Fibroblast of gingiva (primary cell): ENCODE results near the gene NDST3.

Experiments used
- DNase-seq: peaks from one replicate; pipeline ENCODE4 v3.0.0-alpha.2; 2011; ENCODE audit warnings: low read depth

NDST3 gene

GRCh38 chr4:118034053-118034785 is at the start of gene NDST3:
Gene NDST3, plus strand, starts transcription at chr4:118034486. Its CDS starts 19,425 bp downstream, at chr4:118053911.
- peak; percentile 24 for DNase-seq

- no peak for DNase-seq
These were observed 48.0 kb upstream of the NDST3 start for GRCh38 chr4:117986321-117986720.

DNA sequence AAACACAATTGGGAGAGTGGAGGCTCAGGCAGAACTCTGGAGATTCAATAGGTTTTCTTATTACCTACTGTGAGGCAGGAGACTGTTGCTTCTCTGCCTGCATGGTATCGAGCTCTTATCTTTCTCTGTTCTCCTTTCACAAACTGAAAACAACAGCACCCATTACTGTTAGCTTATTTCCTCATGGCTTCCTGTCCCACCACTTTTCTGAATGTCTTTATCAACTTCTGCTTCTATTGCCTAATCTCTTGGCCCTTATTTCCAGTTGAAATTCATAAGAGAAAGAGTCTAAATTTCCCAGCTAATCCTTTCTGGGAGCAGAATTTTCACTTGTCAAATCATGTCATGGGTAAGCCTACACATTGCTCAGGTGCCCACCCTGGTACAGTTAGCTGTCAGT is 46.8 kb upstream of the NDST3 start:
- DNase-seq = no peak

- no peak for DNase-seq
These were observed 37.4 kb upstream of the NDST3 start for GRCh38 chr4:117996891-117997290.

GRCh38 chr4:118004088-118004487 is 30.2 kb upstream of the NDST3 start:
- no peak for DNase-seq

DNA sequence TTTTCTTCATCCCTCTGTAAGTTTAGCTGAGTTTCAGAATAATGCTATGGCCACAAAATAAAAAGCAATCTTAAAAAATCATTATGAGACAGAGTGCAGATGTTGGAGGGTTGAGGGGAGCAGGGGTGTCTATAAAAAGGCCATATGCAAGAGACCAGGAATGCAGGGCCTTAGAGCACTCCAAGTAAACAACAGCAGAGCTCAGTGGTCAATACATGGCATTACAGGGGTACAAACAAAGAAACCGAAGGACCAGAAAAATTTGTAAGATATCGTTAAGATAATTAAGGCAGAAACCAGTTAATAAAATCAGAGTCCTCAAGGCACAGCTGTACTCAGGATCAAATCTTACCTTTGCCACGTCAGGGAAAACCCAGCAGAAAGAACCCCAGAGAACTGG is 28.4 kb upstream of the NDST3 start:
- DNase-seq = no peak

DNA sequence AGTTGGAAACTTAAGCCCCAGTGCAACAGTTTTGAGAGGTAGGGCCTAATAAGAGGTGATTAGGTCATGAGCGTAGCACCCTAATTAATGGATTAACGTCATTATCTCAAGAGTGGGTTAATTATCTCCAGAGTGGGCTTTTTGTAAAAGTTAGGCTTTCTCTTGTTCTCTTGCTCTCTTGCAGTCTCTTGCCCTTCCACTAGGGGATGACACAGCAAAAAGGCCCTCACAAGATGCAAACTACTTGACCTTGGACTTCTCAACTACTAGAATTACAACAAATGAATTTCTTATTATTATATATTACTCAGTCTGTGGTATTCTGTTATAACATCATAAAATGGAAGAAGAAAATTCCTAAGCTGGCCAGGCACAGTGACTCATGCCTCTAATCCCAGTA is 22.1 kb upstream of the NDST3 start:
- no peak for DNase-seq

DNA sequence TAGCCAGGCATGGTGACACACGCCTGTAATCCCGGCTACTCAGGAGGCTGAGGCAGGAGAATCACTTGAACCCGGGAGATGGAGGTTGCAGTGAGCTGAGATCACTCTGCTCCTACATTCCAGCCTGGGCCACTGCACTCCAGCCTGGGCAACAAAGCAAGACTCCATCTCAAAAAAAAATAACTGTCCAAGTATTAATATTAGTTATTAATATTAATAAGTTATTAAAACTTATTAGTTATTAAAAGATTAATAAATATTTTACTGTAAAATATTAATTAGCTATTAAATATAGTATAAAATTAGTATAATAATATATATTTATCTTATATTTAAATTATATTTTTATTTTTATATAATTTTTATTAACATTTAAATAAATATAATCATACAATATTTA is 19.5 kb upstream of the NDST3 start:
- no peak for DNase-seq

DNA sequence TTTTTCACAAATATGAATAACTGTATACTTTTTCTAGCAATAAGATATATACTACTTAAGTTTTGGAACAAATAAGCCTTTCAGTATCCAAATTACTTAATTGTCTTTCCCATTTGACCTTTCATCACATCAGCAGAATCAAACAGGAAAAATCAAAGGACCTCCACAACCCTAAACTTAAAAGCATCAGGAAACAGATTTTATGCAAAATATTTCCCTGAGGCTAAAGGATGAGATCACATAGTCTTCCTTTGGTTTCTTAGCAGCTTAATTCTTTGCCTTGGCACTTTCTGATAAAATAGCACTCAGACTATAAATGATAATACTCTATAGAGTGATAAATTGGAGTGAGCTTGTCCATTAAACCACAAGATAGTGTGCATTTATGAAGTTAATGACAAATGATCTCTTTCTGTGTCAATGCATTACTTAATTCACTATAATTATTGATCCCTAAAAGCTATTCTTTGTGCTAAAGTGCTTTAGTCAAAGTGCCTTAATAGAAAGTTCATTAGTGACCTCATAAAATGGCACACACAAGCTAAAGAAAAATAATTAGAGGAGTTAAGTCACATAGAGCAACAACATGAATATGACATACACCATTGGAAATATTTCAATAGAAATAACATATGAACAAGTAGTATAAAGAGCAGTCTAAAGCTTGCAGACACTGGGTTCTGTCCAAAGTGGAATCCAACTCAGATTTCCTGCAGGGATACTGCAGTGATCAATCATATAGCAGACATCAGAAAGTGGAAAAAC is 15.7 kb upstream of the NDST3 start:
- no peak for DNase-seq

- DNase-seq = no peak
These were observed 7.5 kb upstream of the NDST3 start for GRCh38 chr4:118026806-118027205.

GRCh38 chr4:118029224-118029623 is 5.1 kb upstream of the NDST3 start:
- no peak for DNase-seq

- DNase-seq = no peak
These were observed 1.6 kb upstream of the NDST3 start for GRCh38 chr4:118032691-118033090.

GRCh38 chr4:118033148-118034052 is 886 bp upstream of the NDST3 start:
- peak; percentile 47 for DNase-seq

- DNase-seq = no peak
These were observed 1.0 kb downstream of the NDST3 start for GRCh38 chr4:118035309-118035708.

DNA sequence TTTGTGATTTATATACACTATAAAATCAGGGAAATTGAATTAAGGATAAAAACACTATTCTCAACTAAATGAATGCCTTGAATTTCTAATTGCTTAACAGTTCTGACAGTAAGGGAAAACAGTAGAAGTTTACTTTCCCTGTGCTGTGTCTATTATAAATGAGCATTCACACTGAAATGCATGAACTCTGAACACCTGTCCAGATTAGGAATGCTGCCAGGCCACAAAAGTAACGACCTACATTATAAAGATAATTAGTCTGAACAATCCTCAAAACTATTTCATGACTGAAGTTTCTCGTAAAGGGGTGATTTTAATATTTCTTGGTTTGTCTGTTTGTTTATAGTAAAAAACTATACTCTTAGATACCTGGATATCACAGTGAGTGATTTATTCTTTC is 2.0 kb downstream of the NDST3 start:
- DNase-seq = no peak

DNA sequence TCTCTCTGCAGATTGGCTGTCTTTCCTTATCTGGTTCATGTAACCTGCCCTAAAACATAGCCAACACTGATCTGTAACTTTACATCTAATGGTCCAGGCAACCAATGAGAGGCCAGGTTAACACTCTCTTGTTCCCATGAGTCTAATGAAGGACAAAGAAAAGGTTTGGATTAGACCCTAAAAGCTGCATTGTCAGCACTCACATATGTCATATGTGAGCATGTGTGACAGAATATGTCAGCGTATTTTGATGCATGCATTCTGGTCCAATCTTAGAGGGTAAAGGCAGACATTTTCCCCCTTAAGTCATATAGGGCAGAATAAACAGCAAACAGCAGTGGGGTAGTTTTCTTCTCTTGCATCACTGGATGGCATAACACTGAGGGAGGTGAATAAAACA is 3.7 kb downstream of the NDST3 start:
- DNase-seq = no peak

DNA sequence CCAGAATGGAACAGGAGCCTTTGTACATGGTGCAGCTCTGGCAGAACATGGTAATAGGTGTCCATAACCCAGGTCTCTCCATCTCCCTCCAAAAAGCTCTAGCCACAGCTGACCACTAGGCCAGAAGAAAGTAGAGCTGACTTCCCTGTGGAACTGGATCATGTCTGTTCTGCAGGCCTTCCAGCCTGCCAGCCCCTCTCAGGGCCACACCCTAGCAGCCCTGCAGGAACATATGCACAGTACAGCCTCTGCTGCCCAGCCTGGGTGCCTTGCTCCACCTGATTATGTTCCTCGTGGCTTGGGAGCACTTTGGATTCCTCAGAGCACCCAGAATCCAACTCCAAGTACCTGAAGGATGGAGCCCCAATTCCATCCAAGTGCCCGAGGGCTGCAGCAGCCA is 12.0 kb downstream of the NDST3 start:
- DNase-seq = no peak

GRCh38 chr4:118047043-118047442 is 12.8 kb downstream of the NDST3 start:
- DNase-seq = no peak

GRCh38 chr4:118058955-118059354 is 24.7 kb downstream of the NDST3 start:
- DNase-seq = no peak

DNA sequence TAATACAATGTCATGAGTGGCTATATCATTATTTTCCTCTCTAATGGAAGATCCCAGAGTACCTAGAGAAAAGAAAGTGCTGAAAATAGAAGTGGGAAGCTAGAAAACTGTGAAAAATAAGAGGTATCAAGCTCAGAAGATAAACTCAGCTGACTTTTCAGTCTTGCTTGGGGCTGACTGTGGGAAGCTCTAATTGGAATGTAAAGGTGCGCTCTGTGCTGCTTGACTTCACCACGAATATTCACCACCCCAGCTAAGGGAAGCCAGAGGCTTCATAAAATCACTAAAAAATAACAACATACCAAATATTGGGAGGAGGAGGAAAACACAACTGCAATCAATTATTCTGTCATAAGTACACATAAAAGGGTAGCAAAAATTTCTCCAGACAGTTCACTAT is 25.1 kb downstream of the NDST3 start:
- no peak for DNase-seq

GRCh38 chr4:118076958-118077766 is 42.9 kb downstream of the NDST3 start:
- DNase-seq = peak; percentile 21

DNA sequence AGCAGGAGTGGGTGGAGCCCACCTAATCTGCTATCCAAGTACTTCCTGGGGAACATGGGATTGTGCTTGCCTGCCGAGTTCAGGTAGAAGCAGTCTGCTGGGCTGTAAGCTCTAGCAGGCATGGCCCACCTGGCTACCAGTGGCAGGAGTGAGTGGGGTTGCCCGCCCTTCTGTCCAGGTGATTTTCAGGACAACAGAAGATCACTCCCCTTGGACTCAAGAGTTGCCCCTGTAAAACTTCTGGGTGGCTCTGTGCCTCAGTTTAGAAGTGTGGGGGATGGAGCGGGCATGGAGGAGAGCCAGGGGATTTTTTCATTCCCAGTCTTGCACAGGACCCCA is 43.5 kb downstream of the NDST3 start:
- DNase-seq = no peak
